ENCODE measurements around the gene ARHGEF33. TPM values are rescaled to one million over a fixed set of nuclear protein-coding genes. Genes with fewer than 3 reads are reported as not detected.

Gene ARHGEF33
- total and polyA plus RNA-seq, 2 of the 13 experiments (the other 11 are each of a cell fraction or from before 2014, with no cell fraction given) = 0.04 TPM; not detected in 1

- TF ChIP-seq ZBTB3 (CRISPR knock-in tag; IDR thresholded peaks at IDR 0.05; ENCODE audit: borderline replicate concordance, low read depth) (no peak), GTF2F1 (IDR thresholded peaks at IDR 0.05; ENCODE audit: low read length) (no peak), SRF (IDR thresholded peaks at IDR 0.05; ENCODE audit: low read depth, low read length) (no peak), MYNN (CRISPR knock-in tag; IDR thresholded peaks at IDR 0.05; ENCODE audit: low read depth) (no peak), E2F5 (CRISPR knock-in tag; conservative IDR thresholded peaks at IDR 0.05) (no peak), ZNF121 (CRISPR knock-in tag; IDR thresholded peaks at IDR 0.05) (no peak), RBAK (CRISPR knock-in tag; IDR thresholded peaks at IDR 0.05) (no peak), ARID3A (IDR thresholded peaks at IDR 0.05; ENCODE audit: low read depth, low read length) (no peak), XBP1 (CRISPR knock-in tag; IDR thresholded peaks at IDR 0.05) (no peak)
These were observed 56.2 kb downstream of the ARHGEF33 start (continued) for GRCh38 chr2:38945911-38946310.
